Stromal cell of bone marrow (primary cell): ENCODE measurements around the gene NUCB2.
"Not testable (repeated sequence)": the region's sequence is repeated elsewhere in the genome, so short reads cannot be mapped to it uniquely, and the experiment has no call there.

ENCODE experiments used
- DNase-seq: peaks from one replicate; pipeline ENCODE4 v3.0.0-alpha.2; 2012; ENCODE audit warnings: low read depth

The NUCB2 gene

GRCh38 chr11:17276236-17277023 lies at the start of gene NUCB2:
NUCB2 (plus strand) TSS chr11:17276739; CDS start chr11:17295324, 18,585 bp downstream.
- peak; percentile 91 for DNase-seq

- not testable (repeated sequence) for DNase-seq
Measured at GRCh38 chr11:17228186-17228925, 48.2 kb upstream of the NUCB2 start.

GRCh38 chr11:17229481-17230152 lies 46.9 kb upstream of the NUCB2 start:
- DNase-seq: no peak

- no peak for DNase-seq
Measured at GRCh38 chr11:17230867-17231851, 45.4 kb upstream of the NUCB2 start.

GRCh38 chr11:17233101-17233500 lies 43.4 kb upstream of the NUCB2 start:
- no peak for DNase-seq

- DNase-seq: no peak
Measured at GRCh38 chr11:17238377-17238776, 38.2 kb upstream of the NUCB2 start.

- DNase-seq: not testable (repeated sequence)
Measured at GRCh38 chr11:17239927-17240326, 36.6 kb upstream of the NUCB2 start.

- no peak for DNase-seq
Measured at GRCh38 chr11:17240780-17241179, 35.8 kb upstream of the NUCB2 start.

- DNase-seq: not testable (repeated sequence)
Measured at GRCh38 chr11:17242954-17243353, 33.6 kb upstream of the NUCB2 start.

- no peak for DNase-seq
Measured at GRCh38 chr11:17244046-17244445, 32.5 kb upstream of the NUCB2 start.

- DNase-seq: no peak
Measured at GRCh38 chr11:17250561-17251350, 25.8 kb upstream of the NUCB2 start.

GRCh38 chr11:17252704-17253103 lies 23.8 kb upstream of the NUCB2 start:
- DNase-seq: no peak

- DNase-seq: peak; percentile 89
Measured at GRCh38 chr11:17256512-17256911, 20.0 kb upstream of the NUCB2 start.

- peak; percentile 44 for DNase-seq
Measured at GRCh38 chr11:17257196-17257595, 19.3 kb upstream of the NUCB2 start.

- DNase-seq: no peak
Measured at GRCh38 chr11:17258670-17259069, 17.9 kb upstream of the NUCB2 start.

GRCh38 chr11:17259519-17259918 lies 17.0 kb upstream of the NUCB2 start:
- no peak for DNase-seq

- no peak for DNase-seq
Measured at GRCh38 chr11:17260020-17260419, 16.5 kb upstream of the NUCB2 start.

- no peak for DNase-seq
Measured at GRCh38 chr11:17263769-17264168, 12.8 kb upstream of the NUCB2 start.

GRCh38 chr11:17266781-17267180 lies 9.8 kb upstream of the NUCB2 start:
- DNase-seq: no peak

GRCh38 chr11:17267576-17267975 lies 9.0 kb upstream of the NUCB2 start:
- no peak for DNase-seq

GRCh38 chr11:17268500-17268899 lies 8.0 kb upstream of the NUCB2 start:
- not testable (repeated sequence) for DNase-seq
